T47D (cell line): Measurements from ENCODE around the gene ANGPTL3.
"Not testable (repeated sequence)": the region's sequence is repeated elsewhere in the genome, so short reads cannot be mapped to it uniquely, and the experiment has no call there.

Experiments
- DNase-seq, 2 experiments: peaks; one replicate each; pipeline versions ENCODE4 v3.0.0 to v3.0.0-alpha.2; 2011 to 2012; ENCODE audit warnings: low read depth in 1 of 2, low spot score in 1 of 2
- JUND ChIP-seq: IDR thresholded peaks from 2 replicates; pipeline ENCODE4 v1.6.1; 2012; ENCODE audit warnings: low read depth
- in situ Hi-C: cut with HindIII; loops from 2 replicates; pipeline ENCODE4 v1.10.0; 2016; ENCODE audit warnings: low sequenced_read_pairs, low pct_unique_long_range_greater_than_20kb

The ANGPTL3 gene

DNA sequence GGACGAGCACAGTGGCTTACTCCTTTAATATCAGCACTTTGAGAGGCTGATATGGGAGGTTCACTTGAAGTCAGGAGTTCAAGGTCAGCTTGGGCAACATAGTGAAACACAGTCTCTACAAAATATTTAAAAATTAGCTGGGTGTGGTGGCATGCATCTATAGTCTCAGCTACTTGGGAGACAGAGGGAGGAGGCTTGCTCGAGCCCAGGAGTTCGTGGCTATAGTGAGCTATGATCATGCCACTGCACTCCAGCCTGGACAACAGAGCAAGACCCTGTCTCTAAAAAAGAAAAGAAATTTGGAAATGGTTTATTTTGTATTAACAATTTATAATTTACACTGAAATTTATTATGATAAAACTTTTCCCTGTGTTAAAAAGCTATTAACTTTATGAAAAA lies 1.7 kb upstream of the ANGPTL3 start:
- no peak for DNase-seq
- TF ChIP-seq JUND, result no peak
- in situ Hi-C loops, result no loop called here

DNA sequence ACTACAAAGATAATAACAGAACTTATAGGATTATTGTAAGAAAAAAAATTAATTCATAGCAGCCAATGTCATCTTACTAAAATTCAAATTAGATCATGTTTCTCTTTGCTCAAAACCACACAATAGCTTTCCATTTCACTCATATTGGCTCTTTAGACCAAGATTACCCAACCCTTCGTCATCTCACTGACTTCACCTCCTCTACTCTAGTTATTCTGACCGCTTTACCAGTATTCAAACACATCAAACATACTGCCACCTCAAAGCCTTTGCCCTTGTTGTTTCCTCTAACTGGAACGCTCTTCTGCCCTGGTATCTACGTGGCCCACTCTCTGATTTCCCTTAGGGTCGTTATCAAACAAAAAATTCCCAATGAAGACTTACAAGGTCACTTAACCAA lies 1.7 kb downstream of the ANGPTL3 start:
- no peak for TF ChIP-seq JUND
- in situ Hi-C loops, result no loop called here
- no peak for DNase-seq

DNA sequence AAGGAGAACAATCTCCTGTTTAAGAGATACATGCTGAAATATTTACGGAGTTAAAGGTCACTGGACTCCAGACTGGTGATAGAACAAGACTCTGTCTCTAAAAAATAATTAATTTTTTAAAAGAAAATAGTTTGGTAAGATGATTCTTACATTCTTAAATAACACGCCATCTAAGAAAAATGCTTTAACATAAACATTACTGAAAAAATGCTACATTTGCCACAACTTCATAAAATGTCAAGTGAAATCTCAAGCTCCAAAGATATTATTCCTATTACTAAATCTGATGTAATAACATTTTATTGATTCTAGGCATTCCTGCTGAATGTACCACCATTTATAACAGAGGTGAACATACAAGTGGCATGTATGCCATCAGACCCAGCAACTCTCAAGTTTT lies 4.1 kb downstream of the ANGPTL3 start:
- no peak for TF ChIP-seq JUND
- in situ Hi-C loops, result no loop called here
- DNase-seq, result no peak

DNA sequence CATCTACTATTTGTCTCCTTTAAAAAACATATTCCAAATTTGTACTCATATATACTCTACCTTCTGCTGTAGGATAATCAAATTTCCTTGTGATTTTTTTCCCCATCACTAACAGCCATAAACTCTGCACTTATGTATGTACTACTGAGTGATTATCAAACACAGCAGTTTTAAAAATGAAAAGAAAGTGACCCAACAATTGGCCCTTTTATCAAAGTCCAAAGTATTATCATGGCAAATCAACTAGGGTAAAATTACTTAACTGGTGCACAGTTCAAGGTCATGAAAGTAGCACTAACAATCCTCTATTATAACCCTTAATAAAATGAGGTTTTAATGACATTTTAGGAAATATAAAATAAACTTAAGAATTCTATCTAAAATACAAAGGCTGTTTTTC lies 11.6 kb downstream of the ANGPTL3 start:
- DNase-seq, result no peak
- TF ChIP-seq JUND, result no peak
- in situ Hi-C loops, result no loop called here

DNA sequence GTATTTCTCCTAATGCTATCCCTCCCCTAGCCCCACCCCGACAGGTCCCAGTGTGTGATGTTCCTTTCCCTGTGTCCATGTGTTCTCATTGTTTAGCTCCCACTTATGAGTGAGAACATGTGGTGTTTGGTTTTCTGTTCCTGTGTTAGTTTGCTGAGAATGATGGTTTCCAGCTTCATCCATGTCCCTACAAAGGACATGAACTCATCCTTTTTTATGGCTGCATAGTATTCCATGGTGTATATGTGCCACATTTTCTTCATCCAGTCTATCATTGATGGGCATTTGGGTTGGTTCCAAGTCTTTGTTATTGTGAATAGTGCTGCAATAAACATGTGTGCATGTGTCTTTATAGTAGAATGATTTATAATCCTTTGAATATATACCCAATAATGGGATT lies 13.3 kb downstream of the ANGPTL3 start:
- DNase-seq, in situ Hi-C loops: not testable (repeated sequence)

DNA sequence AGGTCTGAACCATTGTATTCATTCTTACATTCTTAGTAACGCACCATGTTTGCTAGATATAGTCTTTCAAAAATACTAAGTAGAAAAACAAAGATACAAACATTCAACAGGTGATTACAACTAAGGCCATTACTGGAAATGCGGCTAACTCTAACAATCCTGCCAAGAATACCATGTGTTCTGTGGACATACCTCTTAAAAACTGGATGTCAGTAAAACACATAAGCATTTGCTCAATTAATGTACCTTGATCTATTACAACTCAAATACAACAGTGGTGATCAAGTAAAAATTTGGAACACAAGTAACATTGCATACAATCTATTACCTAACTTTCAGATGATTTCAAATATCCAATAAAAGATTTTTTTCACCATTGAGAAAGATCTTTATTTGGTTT lies 15.4 kb downstream of the ANGPTL3 start:
- in situ Hi-C loops, result no loop called here
- no peak for TF ChIP-seq JUND
- no peak for DNase-seq

DNA sequence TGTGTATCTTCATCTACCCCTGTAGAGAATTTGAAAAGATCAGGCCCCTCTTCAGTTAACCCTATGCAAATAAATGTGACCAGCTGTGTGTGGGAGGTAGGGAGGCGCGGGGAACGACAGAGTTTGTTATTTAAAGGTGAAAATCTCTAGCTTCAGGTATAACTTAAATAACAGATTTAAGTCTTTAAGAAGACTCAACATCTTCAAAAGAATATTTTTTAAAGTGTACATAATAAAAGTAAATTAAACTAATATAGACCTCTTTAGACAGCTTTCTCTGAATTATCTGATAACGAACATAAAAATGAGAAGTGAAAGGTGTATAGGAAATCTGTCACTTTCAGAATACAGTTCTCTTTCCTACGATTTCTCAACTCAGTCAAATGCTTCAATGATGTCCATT lies 16.0 kb downstream of the ANGPTL3 start:
- DNase-seq, result no peak
- in situ Hi-C loops, result no loop called here
- TF ChIP-seq JUND, result no peak

DNA sequence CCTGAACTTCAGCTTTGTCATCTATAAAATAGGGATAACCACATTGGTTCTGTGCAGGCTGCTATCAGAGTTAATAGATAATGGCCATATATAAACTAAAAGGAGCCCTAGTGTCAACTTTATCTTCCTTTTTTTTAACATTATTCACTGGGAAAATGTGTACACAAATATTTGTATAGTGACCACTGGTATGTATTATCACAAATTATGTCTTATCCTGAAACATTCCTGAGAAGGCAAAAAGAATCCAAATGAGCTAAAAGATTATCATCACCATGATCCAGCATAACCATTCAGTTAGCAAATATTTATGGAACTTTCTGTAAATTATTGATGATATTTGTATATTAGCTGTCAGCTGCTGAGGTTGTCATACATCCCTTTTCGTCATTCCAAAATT lies 16.6 kb downstream of the ANGPTL3 start:
- DNase-seq, result no peak
- in situ Hi-C loops, result no loop called here

DNA sequence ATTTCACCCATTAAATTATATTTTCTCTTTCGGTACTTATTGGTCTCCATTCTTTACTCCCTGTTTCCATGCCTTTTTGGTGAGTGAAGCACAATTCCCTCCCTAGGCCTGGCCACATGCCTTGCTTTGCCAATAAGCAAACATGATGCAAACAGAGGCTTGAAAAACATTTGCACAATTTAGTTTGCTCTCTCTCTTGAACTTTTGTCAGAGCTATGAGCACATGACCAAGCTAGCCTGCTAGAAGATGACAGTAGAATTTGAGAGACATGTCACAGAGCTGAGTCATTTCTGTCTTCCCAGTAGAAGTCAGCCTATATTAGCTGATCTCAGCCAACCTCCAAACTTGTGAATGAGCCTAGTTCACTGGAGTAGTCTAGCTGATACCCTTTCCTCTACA lies 24.6 kb downstream of the ANGPTL3 start:
- TF ChIP-seq JUND, result no peak
- in situ Hi-C loops, result no loop called here
- peak in 1 of 2 experiments; percentile 78 for DNase-seq

More for the DNA sequence above, 16.6 kb downstream of the ANGPTL3 start:
- no peak for TF ChIP-seq JUND

DNA sequence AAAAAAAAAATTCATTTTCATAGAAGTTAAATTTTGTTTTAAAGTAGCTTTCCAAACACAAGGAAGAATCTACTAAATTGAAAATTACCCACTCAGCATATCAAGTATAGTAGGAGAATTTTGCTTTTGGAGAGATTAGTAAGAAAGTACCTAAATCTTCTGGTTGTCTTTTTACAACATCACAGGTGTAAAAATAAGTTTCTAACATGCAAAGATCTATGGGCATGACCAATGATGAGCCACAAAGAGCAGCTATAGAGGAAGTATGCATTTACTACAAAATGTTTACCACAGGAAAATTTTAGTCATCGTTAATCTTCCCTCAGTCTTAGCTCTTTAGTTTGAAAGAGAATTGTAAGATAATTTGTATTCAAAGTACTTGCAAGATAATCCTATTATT lies 28.1 kb downstream of the ANGPTL3 start:
- DNase-seq, result no peak
- in situ Hi-C loops, result no loop called here
- no peak for TF ChIP-seq JUND

DNA sequence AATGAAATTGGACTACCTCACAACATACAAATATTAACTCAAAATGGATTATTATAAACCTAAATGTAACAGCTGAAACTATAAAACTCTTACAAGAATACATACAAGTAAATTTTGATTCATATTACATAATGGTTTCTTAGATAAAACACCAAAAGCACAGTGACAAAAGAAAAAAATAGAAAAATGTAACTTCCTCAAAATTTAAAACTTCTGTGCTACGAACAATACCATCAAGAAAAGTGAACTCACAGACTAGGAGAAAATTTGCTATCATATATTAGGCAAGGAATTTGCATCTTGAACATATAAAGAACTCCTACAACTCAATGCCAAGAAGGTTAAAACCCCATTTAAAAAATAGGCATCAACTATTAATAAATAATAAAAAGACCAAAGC lies 31.2 kb downstream of the ANGPTL3 start:
- TF ChIP-seq JUND, result no peak
- in situ Hi-C loops, result no loop called here
- no peak for DNase-seq

DNA sequence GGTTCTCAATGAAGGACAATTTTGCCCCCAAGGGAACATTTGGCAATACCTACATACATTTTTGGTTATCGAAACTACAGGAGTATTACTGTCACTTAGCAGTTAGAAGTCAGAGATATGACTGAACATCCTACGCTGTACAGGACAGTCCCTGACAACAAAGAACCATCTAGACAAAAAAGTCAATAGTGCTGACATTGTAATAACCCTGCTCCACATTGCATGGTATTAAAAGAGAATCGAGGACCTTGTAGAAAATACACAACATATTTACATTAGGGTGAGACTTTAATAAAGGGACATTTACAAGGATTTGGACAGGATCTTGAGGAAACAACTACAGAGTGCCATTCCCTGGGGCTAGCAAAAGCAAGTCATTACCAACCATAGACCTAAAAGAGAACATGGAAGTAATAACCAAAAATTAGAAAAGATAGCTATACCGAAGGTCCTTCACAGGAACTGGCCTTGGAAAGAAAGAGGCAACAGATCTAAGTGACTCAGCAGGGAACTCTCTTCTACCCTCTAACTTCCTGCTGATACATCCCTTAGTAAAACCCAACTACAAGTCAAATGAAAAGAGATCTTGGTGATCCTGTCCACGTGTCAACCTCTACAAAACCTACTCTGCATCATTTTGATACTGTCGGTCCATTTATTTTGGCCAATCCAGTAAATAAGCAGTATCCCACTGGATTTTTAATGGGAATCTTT lies 40.2 kb downstream of the ANGPTL3 start:
- in situ Hi-C loops, result no loop called here

DNA sequence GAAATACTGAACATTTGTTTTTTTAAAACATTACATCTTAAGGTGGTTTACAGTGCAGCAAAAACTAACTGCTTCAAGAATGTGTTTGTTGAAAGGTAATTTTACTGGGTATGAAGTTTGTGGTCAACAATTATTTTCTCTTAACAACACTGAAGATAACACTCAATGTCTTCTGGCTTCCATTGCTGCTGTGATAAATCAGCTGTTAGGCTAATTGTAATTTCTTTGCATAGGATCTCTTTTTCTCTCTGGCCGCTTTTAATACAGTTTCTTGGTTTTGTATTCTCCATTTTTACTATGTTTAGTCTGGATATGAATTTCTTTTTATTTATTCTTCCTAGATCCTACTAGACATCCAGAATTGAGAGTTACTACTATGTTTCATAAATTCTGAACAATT lies 46.0 kb downstream of the ANGPTL3 start:
- no peak for TF ChIP-seq JUND
- in situ Hi-C loops, result no loop called here
- DNase-seq, result no peak

More for the DNA sequence above, 40.2 kb downstream of the ANGPTL3 start:
- DNase-seq, result no peak
- no peak for TF ChIP-seq JUND

DNA sequence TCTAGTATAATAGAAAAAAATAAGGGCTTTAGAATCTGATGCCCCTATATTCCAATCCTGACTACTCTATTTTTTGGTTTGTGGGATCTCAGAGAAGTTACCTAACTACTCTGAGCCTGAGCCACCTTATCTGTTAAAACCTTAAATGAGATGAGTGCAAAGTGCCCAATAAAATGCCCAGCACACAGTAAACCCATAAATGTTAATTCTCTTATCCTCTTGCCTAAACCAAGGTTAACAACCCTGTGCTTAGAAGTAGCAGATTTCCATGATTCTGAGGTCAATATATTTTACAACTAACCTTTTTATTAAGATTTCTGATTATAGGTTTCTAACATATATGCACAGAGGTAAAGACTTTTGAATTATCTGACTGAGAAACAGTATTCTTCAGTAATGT lies 55.1 kb downstream of the ANGPTL3 start:
- no peak for DNase-seq
- in situ Hi-C loops, result no loop called here
- TF ChIP-seq JUND, result no peak
